ENCODE measurements around the gene ZKSCAN7. TPM values are rescaled to one million over a fixed set of nuclear protein-coding genes. Genes with fewer than 3 reads are reported as not detected.

The ZKSCAN7 gene
- total and polyA plus RNA-seq, 2 of the 13 experiments (the other 11 are each of a cell fraction or from before 2014, with no cell fraction given), result 2.3 to 3.8 TPM

DNA sequence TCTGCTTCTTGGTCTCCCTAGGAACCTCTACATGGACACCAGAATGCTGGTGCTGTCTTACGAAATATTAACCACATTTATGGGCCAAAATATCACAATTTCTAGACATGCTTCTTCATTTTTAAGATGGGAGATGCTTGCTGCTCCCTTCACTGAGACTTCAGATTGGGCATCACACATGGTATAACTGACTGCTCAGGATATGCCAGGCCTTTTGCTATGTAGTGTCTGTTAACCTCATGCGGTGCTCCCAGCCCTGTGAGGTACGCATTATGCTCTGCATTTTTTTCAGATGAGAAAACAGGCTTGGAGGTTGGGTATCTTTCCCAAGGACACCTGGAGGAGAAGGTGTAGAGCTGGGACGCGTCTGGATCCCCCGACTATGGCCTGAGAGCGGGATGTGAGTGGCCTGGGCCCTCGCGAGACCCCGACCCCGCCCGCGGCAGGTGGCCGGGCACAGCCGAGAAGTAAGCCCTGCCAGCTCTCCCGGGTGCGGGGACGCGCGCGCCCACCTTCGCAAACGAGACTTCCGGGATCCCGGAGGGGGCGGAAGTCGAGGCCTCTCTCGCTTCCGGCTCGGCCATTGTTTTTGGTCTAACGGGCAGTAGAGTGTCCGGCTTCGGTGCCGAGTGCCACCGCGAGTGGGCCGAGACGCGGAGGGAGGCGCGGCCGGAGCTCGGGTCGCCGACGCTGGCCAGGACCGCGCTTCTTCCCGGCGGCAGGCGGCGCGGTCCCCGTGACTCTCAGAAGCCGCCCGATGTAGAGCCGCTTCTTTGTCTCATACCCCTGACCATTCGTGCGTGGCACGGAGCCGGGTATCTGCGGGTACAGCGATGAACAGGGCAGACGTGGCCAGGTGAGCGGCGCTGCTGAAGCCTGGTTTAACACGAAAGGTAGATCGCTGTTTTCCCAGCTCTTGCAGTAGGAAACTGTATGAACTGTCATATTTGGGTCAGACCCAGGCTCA is at the start of gene ZKSCAN7 (continued):
- TF ChIP-seq ZNF552 (CRISPR knock-in tag; IDR thresholded peaks at IDR 0.05; ENCODE audit: borderline replicate concordance), result no peak
- no peak for TF ChIP-seq ZNF251 (CRISPR knock-in tag; IDR thresholded peaks at IDR 0.05)
- no peak for TF ChIP-seq REL (CRISPR knock-in tag; conservative IDR thresholded peaks at IDR 0.05)
- TF ChIP-seq, protein P1, sequence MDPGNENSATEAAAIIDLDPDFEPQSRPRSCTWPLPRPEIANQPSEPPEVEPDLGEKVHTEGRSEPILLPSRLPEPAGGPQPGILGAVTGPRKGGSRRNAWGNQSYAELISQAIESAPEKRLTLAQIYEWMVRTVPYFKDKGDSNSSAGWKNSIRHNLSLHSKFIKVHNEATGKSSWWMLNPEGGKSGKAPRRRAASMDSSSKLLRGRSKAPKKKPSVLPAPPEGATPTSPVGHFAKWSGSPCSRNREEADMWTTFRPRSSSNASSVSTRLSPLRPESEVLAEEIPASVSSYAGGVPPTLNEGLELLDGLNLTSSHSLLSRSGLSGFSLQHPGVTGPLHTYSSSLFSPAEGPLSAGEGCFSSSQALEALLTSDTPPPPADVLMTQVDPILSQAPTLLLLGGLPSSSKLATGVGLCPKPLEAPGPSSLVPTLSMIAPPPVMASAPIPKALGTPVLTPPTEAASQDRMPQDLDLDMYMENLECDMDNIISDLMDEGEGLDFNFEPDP (CRISPR knock-in tag; conservative IDR thresholded peaks at IDR 0.05), result 0 out of 2 replicates have a peak, but pooled peaks have one; percentile 20
- TF ChIP-seq NFIC (IDR thresholded peaks at IDR 0.05; ENCODE audit: low read length), result no peak
- no peak for TF ChIP-seq ZNF749 (CRISPR knock-in tag; IDR thresholded peaks at IDR 0.05; ENCODE audit: borderline replicate concordance)
- TF ChIP-seq EZH2 (conservative IDR thresholded peaks at IDR 0.05; ENCODE audit: low read depth, low read length), result no peak
- TF ChIP-seq ARID2 (CRISPR knock-in tag; IDR thresholded peaks at IDR 0.05; ENCODE audit: borderline replicate concordance), result no peak
- TF ChIP-seq RFX3 (CRISPR knock-in tag; IDR thresholded peaks at IDR 0.05), result no peak
- TF ChIP-seq MEIS2 (CRISPR knock-in tag; IDR thresholded peaks at IDR 0.05), result 0 out of 2 replicates have a peak, but pooled peaks have one; percentile 43
- no peak for TF ChIP-seq FOXK1 (CRISPR knock-in tag; IDR thresholded peaks at IDR 0.05; ENCODE audit: borderline replicate concordance, low read depth)
- TF ChIP-seq HIVEP1 (CRISPR knock-in tag; IDR thresholded peaks at IDR 0.05), result no peak
- no peak for TF ChIP-seq MEF2D (CRISPR knock-in tag; IDR thresholded peaks at IDR 0.05)
- TF ChIP-seq AHR (CRISPR knock-in tag; IDR thresholded peaks at IDR 0.05), result 0 out of 2 replicates have a peak, but pooled peaks have one; percentile 63
- TF ChIP-seq ZNF891 (CRISPR knock-in tag; IDR thresholded peaks at IDR 0.05), result 0 out of 2 replicates have a peak, but pooled peaks have one; percentile 42
- TF ChIP-seq ZNF496 (CRISPR knock-in tag; IDR thresholded peaks at IDR 0.05; ENCODE audit: insufficient replicate concordance), result no peak
- no peak for TF ChIP-seq ZNF367 (CRISPR knock-in tag; IDR thresholded peaks at IDR 0.05; ENCODE audit: borderline replicate concordance)
- no peak for TF ChIP-seq ZNF34 (CRISPR knock-in tag; IDR thresholded peaks at IDR 0.05; ENCODE audit: borderline replicate concordance)
- no peak for TF ChIP-seq ZNF441 (CRISPR knock-in tag; IDR thresholded peaks at IDR 0.05; ENCODE audit: borderline replicate concordance)
- no peak for TF ChIP-seq TCF7L2 (IDR thresholded peaks at IDR 0.05; ENCODE audit: low read depth, low read length)
- no peak for TF ChIP-seq ZNF335 (CRISPR knock-in tag; IDR thresholded peaks at IDR 0.05)
- no peak for TF ChIP-seq GZF1 (CRISPR knock-in tag; IDR thresholded peaks at IDR 0.05)
- no peak for TF ChIP-seq ZC3H4 (CRISPR knock-in tag; IDR thresholded peaks at IDR 0.05; ENCODE audit: borderline replicate concordance)
- no peak for TF ChIP-seq MYNN (CRISPR knock-in tag; IDR thresholded peaks at IDR 0.05; ENCODE audit: low read depth)
- TF ChIP-seq KLF11 (CRISPR knock-in tag; IDR thresholded peaks at IDR 0.05), result no peak
- no peak for TF ChIP-seq RFX5 (IDR thresholded peaks at IDR 0.05; ENCODE audit: low read depth, low read length)
- TF ChIP-seq RELA (CRISPR knock-in tag; IDR thresholded peaks at IDR 0.05), result no peak
- no peak for TF ChIP-seq NFKB2 (CRISPR knock-in tag; IDR thresholded peaks at IDR 0.05; ENCODE audit: borderline replicate concordance)
- TF ChIP-seq, protein P2, sequence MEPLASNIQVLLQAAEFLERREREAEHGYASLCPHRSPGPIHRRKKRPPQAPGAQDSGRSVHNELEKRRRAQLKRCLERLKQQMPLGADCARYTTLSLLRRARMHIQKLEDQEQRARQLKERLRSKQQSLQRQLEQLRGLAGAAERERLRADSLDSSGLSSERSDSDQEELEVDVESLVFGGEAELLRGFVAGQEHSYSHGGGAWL (CRISPR knock-in tag; IDR thresholded peaks at IDR 0.05), result no peak
- TF ChIP-seq SNAI1 (CRISPR knock-in tag; IDR thresholded peaks at IDR 0.05; ENCODE audit: borderline replicate concordance), result no peak
